SK-N-SH treated with all-trans-retinoic acid at 6 μM for 48 hours (cell line): ENCODE data around the gene CREB3.

Source experiments
- CREB5 ChIP-seq: fragments of 250-450 bp; sonication (Bioruptor Pico); IDR thresholded peaks from 2 replicates; pipeline ENCODE4 v1.5.1; 2020; ENCODE audit warnings: low read depth, mild to moderate bottlenecking, moderate library complexity
- ISL1 ChIP-seq: fragments of 250-450 bp; sonication (Bioruptor Pico); IDR thresholded peaks from 2 replicates; pipeline ENCODE4 v2.1.2; 2022; ENCODE audit warnings: mild to moderate bottlenecking, moderate library complexity
- OSR1 ChIP-seq: fragments of 250-450 bp; sonication (Bioruptor Pico); IDR thresholded peaks from 2 replicates; pipeline ENCODE4 v1.8.0; 2022; ENCODE audit warnings: moderate library complexity, mild to moderate bottlenecking, inconsistent platforms
- PATZ1 ChIP-seq: fragments of 250-450 bp; sonication (Bioruptor Pico); IDR thresholded peaks from 2 replicates; pipeline ENCODE4 v1.8.0; 2020; ENCODE audit warnings: mild to moderate bottlenecking, moderate library complexity, borderline replicate concordance
- SNAI2 ChIP-seq: fragments of 250-450 bp; sonication (Bioruptor Pico); IDR thresholded peaks from 2 replicates; pipeline ENCODE4 v1.5.0; 2020; ENCODE audit warnings: mild to moderate bottlenecking, moderate library complexity
- ZFP3 ChIP-seq: fragments of 250-450 bp; sonication (Bioruptor Pico); IDR thresholded peaks from 2 replicates; pipeline ENCODE4 v1.5.0; 2020; ENCODE audit warnings: mild to moderate bottlenecking, moderate library complexity
- ZNF8 ChIP-seq: fragments of 450-650 bp; formaldehyde crosslinking; IDR thresholded peaks from 2 replicates; pipeline ENCODE4 v1.5.0; 2020; ENCODE audit warnings: mild to moderate bottlenecking, moderate library complexity
- TF ChIP-seq, protein P1 (sequence below): fragments of 250-450 bp; sonication (Bioruptor Pico); IDR thresholded peaks from 2 replicates; pipeline ENCODE4 v1.8.0; 2021; ENCODE audit warnings: low read depth, mild to moderate bottlenecking, moderate library complexity, borderline replicate concordance

GRCh38 chr9:35737143-35737542 lies 4.7 kb downstream of the CREB3 start:
- no peak for TF ChIP-seq SNAI2 (CRISPR knock-in tag)
- no peak for TF ChIP-seq OSR1
- TF ChIP-seq CREB5 (CRISPR knock-in tag), result no peak
- TF ChIP-seq, protein P1, sequence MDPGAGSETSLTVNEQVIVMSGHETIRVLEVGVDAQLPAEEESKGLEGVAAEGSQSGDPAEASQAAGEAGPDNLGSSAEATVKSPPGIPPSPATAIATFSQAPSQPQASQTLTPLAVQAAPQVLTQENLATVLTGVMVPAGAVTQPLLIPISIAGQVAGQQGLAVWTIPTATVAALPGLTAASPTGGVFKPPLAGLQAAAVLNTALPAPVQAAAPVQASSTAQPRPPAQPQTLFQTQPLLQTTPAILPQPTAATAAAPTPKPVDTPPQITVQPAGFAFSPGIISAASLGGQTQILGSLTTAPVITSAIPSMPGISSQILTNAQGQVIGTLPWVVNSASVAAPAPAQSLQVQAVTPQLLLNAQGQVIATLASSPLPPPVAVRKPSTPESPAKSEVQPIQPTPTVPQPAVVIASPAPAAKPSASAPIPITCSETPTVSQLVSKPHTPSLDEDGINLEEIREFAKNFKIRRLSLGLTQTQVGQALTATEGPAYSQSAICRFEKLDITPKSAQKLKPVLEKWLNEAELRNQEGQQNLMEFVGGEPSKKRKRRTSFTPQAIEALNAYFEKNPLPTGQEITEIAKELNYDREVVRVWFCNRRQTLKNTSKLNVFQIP (CRISPR knock-in tag), result no peak
- TF ChIP-seq PATZ1 (CRISPR knock-in tag), result no peak
- TF ChIP-seq ZNF8, result no peak
- TF ChIP-seq ZFP3 (CRISPR knock-in tag), result no peak
- no peak for TF ChIP-seq ISL1 (CRISPR knock-in tag)
